Osteoblast (primary cell): ENCODE measurements around the gene MEI4. TPM values are rescaled to one million over a fixed set of nuclear protein-coding genes. Genes with fewer than 3 reads are reported as not detected.

Source experiments
- DNase-seq: peaks from one replicate; pipeline ENCODE4 v3.0.0; 2011; ENCODE audit warnings: low spot score, mixed read lengths; ENCODE audit not compliant: insufficient read length; ENCODE audit errors: missing footprints
- H2AFZ ChIP-seq: 2 replicates; pipeline ENCODE4 v1.6.0; 2011; ENCODE audit warnings: mild to moderate bottlenecking, low read length
- H3K27ac ChIP-seq: 2 replicates; pipeline ENCODE4 v1.5.1; 2011; ENCODE audit warnings: mild to moderate bottlenecking, low read depth, low read length, moderate library complexity
- H3K27me3 ChIP-seq: 2 replicates; pipeline ENCODE4 v1.6.0; 2012; ENCODE audit warnings: mild to moderate bottlenecking, control low read depth, inconsistent platforms, low read length, moderate library complexity; ENCODE audit not compliant: insufficient read depth
- H3K36me3 ChIP-seq: 2 replicates; pipeline ENCODE4 v1.5.1; 2011; ENCODE audit warnings: mild to moderate bottlenecking, low read length, control low read depth, moderate library complexity; ENCODE audit not compliant: insufficient read depth
- H3K4me1 ChIP-seq: 2 replicates; pipeline ENCODE4 v1.5.1; 2011; ENCODE audit warnings: mild to moderate bottlenecking, low read length, control low read depth, moderate library complexity; ENCODE audit not compliant: insufficient read depth
- H3K4me2 ChIP-seq: 2 replicates; pipeline ENCODE4 v1.6.0; 2011; ENCODE audit warnings: mild to moderate bottlenecking, low read length; ENCODE audit not compliant: insufficient read depth
- H3K4me3 ChIP-seq: fragments of 200-600 bp; sonication (generic); 3 replicates; pipeline ENCODE4 v1.5.1; 2012; ENCODE audit warnings: mild to moderate bottlenecking, low read length, inconsistent platforms; ENCODE audit not compliant: insufficient read depth
- H3K79me2 ChIP-seq: 2 replicates; pipeline ENCODE4 v1.6.0; 2012; ENCODE audit warnings: mild to moderate bottlenecking, low read length, control low read depth, inconsistent platforms; ENCODE audit not compliant: insufficient read depth
- H3K9me3 ChIP-seq: 2 replicates; pipeline ENCODE4 v1.5.1; 2011; ENCODE audit warnings: low read depth, low read length, control low read depth
- H4K20me1 ChIP-seq: 2 replicates; pipeline ENCODE4 v1.6.0; 2012; ENCODE audit warnings: mild to moderate bottlenecking, low read length, control low read depth; ENCODE audit not compliant: insufficient read depth
- CTCF ChIP-seq: IDR thresholded peaks from 2 replicates; pipeline ENCODE4 v1.5.1; 2011; ENCODE audit warnings: mild to moderate bottlenecking, low read depth, low read length, moderate library complexity; ENCODE audit errors: extremely low read depth
- total RNA-seq: library from RNA; depleted of rRNA; stranded (reverse); fragments of >200 nt; gene quantifications from 2 replicates; pipeline ENCODE4 v1.2.3, GENCODE V29; 2012

MEI4 gene
- total RNA-seq, 1 donor: not detected

GRCh38 chr6:77812304-77812703 lies 159.5 kb downstream of the MEI4 start:
- no peak overlapping the region for H3K27ac ChIP-seq
- no peak for TF ChIP-seq CTCF
- H2AFZ ChIP-seq: no peak overlapping the region
- no peaks in the 10 kb centered on the region for H3K4me1 ChIP-seq
- no peaks in the 10 kb centered on the region for H3K79me2 ChIP-seq
- H4K20me1 ChIP-seq: no peaks in the 10 kb centered on the region
- H3K4me2 ChIP-seq: no peak overlapping the region
- no peak overlapping the region for H3K4me3 ChIP-seq
- H3K27me3 ChIP-seq: no peaks in the 10 kb centered on the region
- H3K36me3 ChIP-seq: no peaks in the 10 kb centered on the region
- no peaks in the 10 kb centered on the region for H3K9me3 ChIP-seq
- DNase-seq: no peak

GRCh38 chr6:77813090-77813489 lies 160.3 kb downstream of the MEI4 start:
- H3K27me3 ChIP-seq: no peaks in the 10 kb centered on the region
- no peaks in the 10 kb centered on the region for H3K36me3 ChIP-seq
- H3K79me2 ChIP-seq: no peaks in the 10 kb centered on the region
- no peak overlapping the region for H3K4me2 ChIP-seq
- DNase-seq: no peak
- no peaks in the 10 kb centered on the region for H3K4me1 ChIP-seq
- TF ChIP-seq CTCF: no peak
- H3K9me3 ChIP-seq: no peaks in the 10 kb centered on the region
- no peak overlapping the region for H2AFZ ChIP-seq
- H3K27ac ChIP-seq: no peak overlapping the region
- no peaks in the 10 kb centered on the region for H4K20me1 ChIP-seq
- H3K4me3 ChIP-seq: no peak overlapping the region

GRCh38 chr6:77814119-77814518 lies 161.3 kb downstream of the MEI4 start:
- Histone ChIP-seq H3K4me1 (no peaks in the 10 kb centered on the region), H3K27me3 (no peaks in the 10 kb centered on the region), H3K27ac (no peak overlapping the region), H3K36me3 (no peaks in the 10 kb centered on the region), H3K4me3 (no peak overlapping the region), H2AFZ (no peak overlapping the region), H3K4me2 (no peak overlapping the region), H3K9me3 (no peaks in the 10 kb centered on the region), H4K20me1 (no peaks in the 10 kb centered on the region), H3K79me2 (no peaks in the 10 kb centered on the region)
- no peak for TF ChIP-seq CTCF
- no peak for DNase-seq

GRCh38 chr6:77815531-77815930 lies 162.7 kb downstream of the MEI4 start:
- DNase-seq: no peak
- Histone ChIP-seq H3K27ac (no peak overlapping the region), H4K20me1 (no peaks in the 10 kb centered on the region), H2AFZ (no peak overlapping the region), H3K27me3 (no peaks in the 10 kb centered on the region), H3K36me3 (no peaks in the 10 kb centered on the region), H3K4me3 (no peak overlapping the region), H3K9me3 (no peaks in the 10 kb centered on the region), H3K79me2 (no peaks in the 10 kb centered on the region), H3K4me1 (no peaks in the 10 kb centered on the region), H3K4me2 (no peak overlapping the region)
- no peak for TF ChIP-seq CTCF
